Gastroesophageal sphincter (tissue), 3 donors: ENCODE measurements around the gene SLC7A1.

Experiments used
- EP300 ChIP-seq: sonication (generic); formaldehyde crosslinking; IDR thresholded peaks from one replicate; pipeline ENCODE4 v1.6.1; 2017; ENCODE audit warnings: antibody characterized with exemption, mild to moderate bottlenecking
- POLR2A ChIP-seq, 2 donors: fragments of 450-650 bp; IDR thresholded peaks; one replicate each; pipeline ENCODE4 v1.6.1; 2017; ENCODE audit warnings: antibody characterized with exemption in 2 of 2, mild to moderate bottlenecking in 2 of 2, moderate library complexity in 1 of 2
- POLR2AphosphoS5 ChIP-seq: sonication (generic); formaldehyde crosslinking; IDR thresholded peaks from one replicate; pipeline ENCODE4 v1.6.1; 2017; ENCODE audit warnings: antibody characterized with exemption
- TF ChIP-seq, protein P1 (sequence below), 4 experiments: fragments of 200-600 bp in 2 of 4; fragments of 450-650 bp in 2 of 4; sonication (generic) in 1 of 4; IDR thresholded peaks; one replicate each; pipeline ENCODE4 v1.5.1; 2017 to 2019; ENCODE audit warnings: antibody characterized with exemption in 4 of 4, mild to moderate bottlenecking in 2 of 4, moderate library complexity in 2 of 4

DNA sequence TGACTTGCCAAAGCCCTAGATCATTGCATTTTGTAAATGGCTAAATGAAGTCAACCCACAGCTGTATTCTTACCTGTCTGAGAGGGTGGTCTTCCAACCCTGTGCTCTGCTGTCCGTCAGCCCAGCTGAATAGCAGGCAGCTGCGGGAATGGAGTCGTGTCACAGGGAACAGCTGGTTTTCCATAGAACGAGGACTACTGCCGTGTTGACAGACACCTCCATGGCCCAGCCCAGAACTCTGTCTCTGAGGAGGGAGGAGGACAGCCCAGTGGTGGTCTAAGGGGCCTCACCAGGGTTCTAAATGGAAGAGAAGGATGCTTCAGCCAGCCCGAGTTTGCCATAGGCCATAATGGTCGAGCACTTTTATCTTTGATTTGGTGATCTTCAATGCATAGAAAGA, 110.7 kb downstream of the SLC7A1 start:
- no peak for TF ChIP-seq POLR2A (IDR thresholded peaks at IDR 0.05)
- TF ChIP-seq, protein P1, sequence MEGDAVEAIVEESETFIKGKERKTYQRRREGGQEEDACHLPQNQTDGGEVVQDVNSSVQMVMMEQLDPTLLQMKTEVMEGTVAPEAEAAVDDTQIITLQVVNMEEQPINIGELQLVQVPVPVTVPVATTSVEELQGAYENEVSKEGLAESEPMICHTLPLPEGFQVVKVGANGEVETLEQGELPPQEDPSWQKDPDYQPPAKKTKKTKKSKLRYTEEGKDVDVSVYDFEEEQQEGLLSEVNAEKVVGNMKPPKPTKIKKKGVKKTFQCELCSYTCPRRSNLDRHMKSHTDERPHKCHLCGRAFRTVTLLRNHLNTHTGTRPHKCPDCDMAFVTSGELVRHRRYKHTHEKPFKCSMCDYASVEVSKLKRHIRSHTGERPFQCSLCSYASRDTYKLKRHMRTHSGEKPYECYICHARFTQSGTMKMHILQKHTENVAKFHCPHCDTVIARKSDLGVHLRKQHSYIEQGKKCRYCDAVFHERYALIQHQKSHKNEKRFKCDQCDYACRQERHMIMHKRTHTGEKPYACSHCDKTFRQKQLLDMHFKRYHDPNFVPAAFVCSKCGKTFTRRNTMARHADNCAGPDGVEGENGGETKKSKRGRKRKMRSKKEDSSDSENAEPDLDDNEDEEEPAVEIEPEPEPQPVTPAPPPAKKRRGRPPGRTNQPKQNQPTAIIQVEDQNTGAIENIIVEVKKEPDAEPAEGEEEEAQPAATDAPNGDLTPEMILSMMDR (IDR thresholded peaks at IDR 0.05), result no peak
- no peak for TF ChIP-seq POLR2AphosphoS5
- TF ChIP-seq EP300, result no peak
